ENCODE results near the gene MACROD2. TPM values are rescaled to one million over a fixed set of nuclear protein-coding genes. Genes with fewer than 3 reads are reported as not detected.

Gene MACROD2
- total and polyA plus RNA-seq, 2 of the 4 experiments (the other 2 are of a cell fraction): not detected

DNA sequence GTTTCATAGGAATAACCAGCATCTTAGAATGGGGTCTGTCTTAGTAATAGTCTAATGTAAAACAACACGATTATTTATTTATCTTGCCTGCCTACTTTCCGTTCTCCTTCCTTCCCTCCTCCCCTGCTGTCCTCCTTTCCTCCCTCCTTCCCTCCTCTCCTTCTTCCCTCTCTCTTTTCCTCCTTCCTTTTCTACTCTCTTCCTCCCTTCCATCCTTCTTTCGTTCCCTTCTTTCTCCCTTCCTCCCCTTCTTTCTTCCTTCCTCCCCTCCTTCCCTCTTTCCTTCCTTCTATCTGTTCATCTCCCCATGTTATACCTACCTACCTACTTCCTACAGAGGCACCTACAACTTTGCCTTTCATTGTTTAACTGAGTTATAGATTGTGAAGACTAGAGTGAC is 1637.4 kb downstream of the MACROD2 start:
- CTCF ChIA-PET: no interaction called here

More for the DNA sequence above, 1637.4 kb downstream of the MACROD2 start:
- H2BK5ac ChIP-seq (ENCODE audit: low read depth, low read length, poor library complexity, severe bottlenecking): no peak overlapping the region
- H3K4me3 ChIP-seq (ENCODE audit: insufficient read depth, low read depth, low read length): no peak overlapping the region
- no peak overlapping the region for H2AK9ac ChIP-seq (replicated peaks; ENCODE audit: low read depth, low read length, poor library complexity)
- H3K56ac ChIP-seq (ENCODE audit: extremely low read depth, insufficient read depth, low read length): no peak overlapping the region
- TF ChIP-seq SMC3 (IDR thresholded peaks at IDR 0.05; ENCODE audit: low read depth, low read length) (no peak), RAD21 (IDR thresholded peaks at IDR 0.05; ENCODE audit: low read length) (no peak), NFE2L2 (IDR thresholded peaks at IDR 0.05; ENCODE audit: low read depth, low read length) (no peak), FOS (IDR thresholded peaks at IDR 0.05; ENCODE audit: low read depth, low read length) (no peak), CHD1 (IDR thresholded peaks at IDR 0.05; ENCODE audit: low read depth, low read length) (no peak)
- TF ChIP-seq, protein P1, sequence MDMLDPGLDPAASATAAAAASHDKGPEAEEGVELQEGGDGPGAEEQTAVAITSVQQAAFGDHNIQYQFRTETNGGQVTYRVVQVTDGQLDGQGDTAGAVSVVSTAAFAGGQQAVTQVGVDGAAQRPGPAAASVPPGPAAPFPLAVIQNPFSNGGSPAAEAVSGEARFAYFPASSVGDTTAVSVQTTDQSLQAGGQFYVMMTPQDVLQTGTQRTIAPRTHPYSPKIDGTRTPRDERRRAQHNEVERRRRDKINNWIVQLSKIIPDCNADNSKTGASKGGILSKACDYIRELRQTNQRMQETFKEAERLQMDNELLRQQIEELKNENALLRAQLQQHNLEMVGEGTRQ (IDR thresholded peaks at IDR 0.05; ENCODE audit: low read depth, low read length): no peak
- TF ChIP-seq, protein P2, sequence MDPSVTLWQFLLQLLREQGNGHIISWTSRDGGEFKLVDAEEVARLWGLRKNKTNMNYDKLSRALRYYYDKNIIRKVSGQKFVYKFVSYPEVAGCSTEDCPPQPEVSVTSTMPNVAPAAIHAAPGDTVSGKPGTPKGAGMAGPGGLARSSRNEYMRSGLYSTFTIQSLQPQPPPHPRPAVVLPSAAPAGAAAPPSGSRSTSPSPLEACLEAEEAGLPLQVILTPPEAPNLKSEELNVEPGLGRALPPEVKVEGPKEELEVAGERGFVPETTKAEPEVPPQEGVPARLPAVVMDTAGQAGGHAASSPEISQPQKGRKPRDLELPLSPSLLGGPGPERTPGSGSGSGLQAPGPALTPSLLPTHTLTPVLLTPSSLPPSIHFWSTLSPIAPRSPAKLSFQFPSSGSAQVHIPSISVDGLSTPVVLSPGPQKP (IDR thresholded peaks at IDR 0.05; ENCODE audit: borderline replicate concordance, low read depth, low read length): no peak
- no peak overlapping the region for H2BK15ac ChIP-seq (ENCODE audit: low read depth, low read length)
- in situ Hi-C loops (cut with MboI; ENCODE audit: low sequenced_read_pairs) (no loop called here), dilution Hi-C loops (cut with HindIII; ENCODE audit: low sequenced_read_pairs, unreplicated experiment) (no loop called here), intact Hi-C loops (cut with micrococcal nuclease) (no loop called here)
- no peaks in the 10 kb centered on the region; the same call in 1 of the 2 replicates for H3K27me3 ChIP-seq (ENCODE audit: control insufficient read depth, insufficient read depth, low read length)
- H3K79me1 ChIP-seq (ENCODE audit: low read depth in 1 of 2, low read length in 2 of 2): no peaks in the 10 kb centered on the region
- WGBS, 2 experiments (ENCODE audit: extremely low coverage in 2 of 2, insufficient read length in 1 of 2): 63 to 100% methylated on average over 1 of the region's 3 CpGs
- no peak overlapping the region for H2BK120ac ChIP-seq (ENCODE audit: low read depth, low read length)
- H2BK20ac ChIP-seq (ENCODE audit: low read depth, low read length): no peak overlapping the region
- H3K4ac ChIP-seq (ENCODE audit: low read depth, low read length): no peak overlapping the region
- H3K9ac ChIP-seq (ENCODE audit: low read depth, low read length): no peak overlapping the region
- POLR2A ChIA-PET (ENCODE audit: unreplicated experiment): no interaction called here
- no peaks in the 10 kb centered on the region for H3K9me1 ChIP-seq (ENCODE audit: insufficient read depth, low read length)
- no peaks in the 10 kb centered on the region for H4K20me1 ChIP-seq (ENCODE audit: insufficient read depth, low read length)
- H3K36me3 ChIP-seq (ENCODE audit: control insufficient read depth, insufficient read depth, low read length): no peaks in the 10 kb centered on the region
- DNase-seq: no peak
- no peak overlapping the region for H3K23ac ChIP-seq (ENCODE audit: low read depth, low read length)
- H2AFZ ChIP-seq (replicated peaks; ENCODE audit: low read length, poor library complexity): no peak overlapping the region
- no peak overlapping the region for H3K4me2 ChIP-seq (ENCODE audit: low read depth, low read length)
- H3K18ac ChIP-seq (ENCODE audit: low read depth, low read length): no peak overlapping the region
- H4K91ac ChIP-seq (ENCODE audit: insufficient read depth, low read depth, low read length): no peak overlapping the region
- no peak overlapping the region for H3K14ac ChIP-seq (replicated peaks; ENCODE audit: low read depth, low read length)
- ATAC-seq (ENCODE audit: low read depth): no peak
- no peak overlapping the region for H3K27ac ChIP-seq (ENCODE audit: insufficient read depth, low read length)
- no peaks in the 10 kb centered on the region for H3K4me1 ChIP-seq (ENCODE audit: control insufficient read depth, insufficient read depth, low read length)
- H3K9me3 ChIP-seq (ENCODE audit: control insufficient read depth, insufficient read depth, low read length): no peaks in the 10 kb centered on the region
- H4K8ac ChIP-seq (ENCODE audit: low read depth in 2 of 2, low read length in 2 of 2): no peak overlapping the region
- no TSS peak for BruUV-seq (replicated peaks)
- no peak overlapping the region for H2AK5ac ChIP-seq (ENCODE audit: low read depth, low read length)
- no peak overlapping the region for H4K5ac ChIP-seq (ENCODE audit: low read depth, low read length)

Measured in IMR-90 (cell line).